Measurements from ENCODE around the gene MEGF11.

Gene MEGF11

DNA sequence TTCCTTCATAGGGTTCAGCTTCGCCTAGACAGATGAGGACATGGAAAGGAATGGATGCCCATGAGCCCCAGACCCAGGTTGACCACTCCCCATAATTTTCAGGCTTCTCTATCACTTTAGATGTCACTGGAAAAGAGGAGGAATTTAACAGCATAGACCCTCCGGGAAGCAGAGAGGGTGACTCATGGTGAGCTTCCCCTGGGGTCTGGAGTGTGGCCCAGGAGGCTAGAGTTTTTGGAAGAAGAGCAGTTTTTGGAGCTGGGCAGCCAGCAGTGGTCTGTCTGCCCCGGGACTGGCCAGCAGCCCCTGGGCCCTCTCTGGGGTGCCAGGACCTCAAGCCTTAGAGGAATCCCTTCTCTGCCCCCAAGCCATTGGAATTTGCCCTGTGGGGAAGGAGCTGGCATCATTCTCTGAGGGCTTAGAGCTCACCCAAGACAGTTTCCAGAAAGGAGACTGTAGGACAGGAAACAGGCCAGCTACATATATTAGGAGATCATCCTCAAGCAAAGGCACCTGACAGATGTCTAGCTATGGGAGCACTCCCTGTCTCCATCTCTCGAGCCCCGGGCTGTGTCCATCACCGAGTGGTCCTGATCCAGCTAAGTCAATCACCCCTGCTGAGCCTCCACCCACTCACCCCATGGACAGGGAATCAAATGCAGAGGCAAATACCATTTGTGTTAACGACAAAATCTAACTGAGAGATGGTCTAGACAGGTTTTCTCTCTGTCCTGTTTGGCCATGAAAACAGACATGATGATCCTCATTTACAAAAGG is 67.3 kb downstream of the MEGF11 start:
- Histone ChIP-seq H3K27ac (no peak overlapping the region), H3K4me1 (no peaks in the 10 kb centered on the region), H3K27me3 (peaks cover 0 to 51% of the 10 kb centered on the region in 2 donors), H3K36me3 (no peaks in the 10 kb centered on the region), H3K9me3 (no peaks in the 10 kb centered on the region), H3K4me3 (no peak overlapping the region)
- intact Hi-C loops (cut with DNase I; ENCODE audit: low total_unique reads), result no loop called here
- no peak for DNase-seq
- TF ChIP-seq, protein P1, sequence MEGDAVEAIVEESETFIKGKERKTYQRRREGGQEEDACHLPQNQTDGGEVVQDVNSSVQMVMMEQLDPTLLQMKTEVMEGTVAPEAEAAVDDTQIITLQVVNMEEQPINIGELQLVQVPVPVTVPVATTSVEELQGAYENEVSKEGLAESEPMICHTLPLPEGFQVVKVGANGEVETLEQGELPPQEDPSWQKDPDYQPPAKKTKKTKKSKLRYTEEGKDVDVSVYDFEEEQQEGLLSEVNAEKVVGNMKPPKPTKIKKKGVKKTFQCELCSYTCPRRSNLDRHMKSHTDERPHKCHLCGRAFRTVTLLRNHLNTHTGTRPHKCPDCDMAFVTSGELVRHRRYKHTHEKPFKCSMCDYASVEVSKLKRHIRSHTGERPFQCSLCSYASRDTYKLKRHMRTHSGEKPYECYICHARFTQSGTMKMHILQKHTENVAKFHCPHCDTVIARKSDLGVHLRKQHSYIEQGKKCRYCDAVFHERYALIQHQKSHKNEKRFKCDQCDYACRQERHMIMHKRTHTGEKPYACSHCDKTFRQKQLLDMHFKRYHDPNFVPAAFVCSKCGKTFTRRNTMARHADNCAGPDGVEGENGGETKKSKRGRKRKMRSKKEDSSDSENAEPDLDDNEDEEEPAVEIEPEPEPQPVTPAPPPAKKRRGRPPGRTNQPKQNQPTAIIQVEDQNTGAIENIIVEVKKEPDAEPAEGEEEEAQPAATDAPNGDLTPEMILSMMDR (IDR thresholded peaks at IDR 0.05), result no peak

DNA sequence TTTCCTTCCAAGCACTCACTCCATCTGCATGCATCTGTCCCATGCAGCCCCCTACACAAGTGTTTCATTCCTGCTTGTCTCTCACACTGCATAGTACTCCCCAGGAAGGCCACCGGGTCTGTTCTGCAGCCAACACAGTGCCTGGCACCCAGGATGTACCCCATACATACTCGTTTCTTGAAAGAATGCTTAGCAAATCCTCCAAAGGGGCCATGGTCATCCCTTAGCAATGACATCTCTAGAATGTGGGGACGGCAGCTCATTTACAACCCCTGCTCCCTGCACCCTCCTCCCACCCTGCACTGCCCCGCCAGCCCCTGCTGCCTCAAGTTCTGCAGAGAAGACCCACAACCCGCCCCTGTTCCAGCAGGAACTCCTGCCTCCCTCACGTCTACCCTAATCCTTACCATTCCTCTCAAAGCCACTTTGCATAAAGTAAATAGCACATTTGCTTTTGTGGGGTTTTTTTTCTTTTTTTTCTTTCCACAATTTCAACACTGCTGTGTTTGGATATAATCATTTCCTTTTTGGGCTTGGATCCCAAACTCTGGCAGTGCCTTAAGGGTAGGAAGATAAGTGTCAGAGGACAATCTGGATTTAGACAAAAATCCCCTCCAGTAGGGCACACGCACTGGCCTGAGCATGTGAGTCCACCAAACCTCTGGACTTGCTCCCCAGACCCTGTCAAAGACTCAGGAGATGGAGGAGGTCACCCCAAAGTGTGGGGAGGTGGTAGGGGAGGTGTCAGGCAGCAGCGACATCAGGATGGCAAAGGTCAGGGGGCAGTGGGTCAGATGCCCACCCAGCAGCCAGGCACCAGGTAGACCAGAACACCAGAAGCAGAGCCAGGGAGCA is 68.4 kb downstream of the MEGF11 start:
- no peak for DNase-seq

GRCh38 chr15:66184492-66184891 is 69.1 kb downstream of the MEGF11 start:
- intact Hi-C loops (cut with DNase I; ENCODE audit: low total_unique reads), result no loop called here
- TF ChIP-seq, protein P1 (IDR thresholded peaks at IDR 0.05), result no peak
- H3K27ac ChIP-seq, result no peak overlapping the region
- H3K4me1 ChIP-seq, result no peaks in the 10 kb centered on the region
- H3K9me3 ChIP-seq, result no peaks in the 10 kb centered on the region
- H3K4me3 ChIP-seq, result no peak overlapping the region
- peaks cover 0 to 51% of the 10 kb centered on the region in 2 donors for H3K27me3 ChIP-seq
- no peaks in the 10 kb centered on the region for H3K36me3 ChIP-seq
- DNase-seq, result no peak

More for the DNA sequence above, 68.4 kb downstream of the MEGF11 start:
- no peaks in the 10 kb centered on the region for H3K9me3 ChIP-seq
- no peak overlapping the region for H3K4me3 ChIP-seq
- TF ChIP-seq, protein P1 (IDR thresholded peaks at IDR 0.05), result no peak
- intact Hi-C loops (cut with DNase I; ENCODE audit: low total_unique reads), result no loop called here
- H3K27me3 ChIP-seq, result peaks cover 0 to 50% of the 10 kb centered on the region in 2 donors
- no peak overlapping the region for H3K27ac ChIP-seq
- no peaks in the 10 kb centered on the region for H3K36me3 ChIP-seq
- no peaks in the 10 kb centered on the region for H3K4me1 ChIP-seq

GRCh38 chr15:66180531-66181097 is 72.9 kb downstream of the MEGF11 start:
- Histone ChIP-seq H3K27ac (no peak overlapping the region), H3K9me3 (no peaks in the 10 kb centered on the region), H3K36me3 (no peaks in the 10 kb centered on the region), H3K4me1 (no peaks in the 10 kb centered on the region), H3K4me3 (no peak overlapping the region), H3K27me3 (peaks cover 0 to 47% of the 10 kb centered on the region in 2 donors)
- no peak for DNase-seq
- intact Hi-C loops (cut with DNase I; ENCODE audit: low total_unique reads), result no loop called here
- TF ChIP-seq, protein P1 (IDR thresholded peaks at IDR 0.05), result no peak

DNA sequence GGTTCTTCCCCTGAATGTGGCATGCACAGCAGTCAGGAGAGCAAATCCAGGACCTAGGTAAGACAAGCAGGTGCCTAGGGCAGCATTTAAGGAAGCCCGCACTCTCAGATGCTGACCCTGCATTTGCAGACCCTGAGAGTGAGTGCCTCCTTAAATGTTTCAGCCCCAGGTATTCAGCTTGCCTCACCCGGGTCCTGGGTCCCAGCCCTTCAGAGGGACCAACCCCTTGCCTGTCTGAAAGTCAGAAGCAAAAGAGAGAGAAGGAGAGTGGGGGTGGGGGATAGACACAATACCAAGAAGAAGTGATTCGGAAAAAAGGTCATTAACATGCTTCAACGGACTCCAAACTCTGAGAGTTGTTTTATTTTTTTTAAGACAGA is 75.0 kb downstream of the MEGF11 start:
- H3K4me1 ChIP-seq, result no peaks in the 10 kb centered on the region
- TF ChIP-seq, protein P1 (IDR thresholded peaks at IDR 0.05), result no peak
- intact Hi-C loops (cut with DNase I; ENCODE audit: low total_unique reads), result no loop called here
- no peaks in the 10 kb centered on the region for H3K9me3 ChIP-seq
- peaks cover 0 to 33% of the 10 kb centered on the region in 2 donors for H3K27me3 ChIP-seq
- no peak overlapping the region for H3K27ac ChIP-seq
- no peak for DNase-seq
- H3K4me3 ChIP-seq, result no peak overlapping the region
- no peaks in the 10 kb centered on the region for H3K36me3 ChIP-seq

Measured in tibial artery (tissue), 4 donors.